GM18909 (cell line): ENCODE results near the gene CCDC192.
"Not testable (repeated sequence)": the region's sequence is repeated elsewhere in the genome, so short reads cannot be mapped to it uniquely, and the experiment has no call there.

Experiments used
- ATAC-seq: cut with Tn5 transposase; IDR thresholded peaks from one replicate; pipeline ENCODE4 v1.9.1; 2021; ENCODE audit warnings: mild to moderate bottlenecking; ENCODE audit not compliant: unreplicated experiment, poor library complexity

Gene CCDC192

GRCh38 chr5:127697894-127698600 lies 5.1 kb upstream of the CCDC192 start:
- no peak for ATAC-seq

GRCh38 chr5:127699416-127699815 lies 3.8 kb upstream of the CCDC192 start:
- no peak for ATAC-seq

- no peak for ATAC-seq
These were observed 2.9 kb upstream of the CCDC192 start for GRCh38 chr5:127700237-127700766.

- ATAC-seq, result no peak
These were observed 757 bp upstream of the CCDC192 start for GRCh38 chr5:127702434-127702833.

- no peak for ATAC-seq
These were observed 2.1 kb downstream of the CCDC192 start for GRCh38 chr5:127705120-127705892.

GRCh38 chr5:127706691-127707090 lies 3.5 kb downstream of the CCDC192 start:
- no peak for ATAC-seq

- no peak for ATAC-seq
These were observed 4.0 kb downstream of the CCDC192 start for GRCh38 chr5:127707209-127707608.

- ATAC-seq, result not testable (repeated sequence)
These were observed 9.9 kb downstream of the CCDC192 start for GRCh38 chr5:127713083-127713482.

GRCh38 chr5:127718181-127718580 lies 15.0 kb downstream of the CCDC192 start:
- no peak for ATAC-seq

- ATAC-seq, result no peak
These were observed 20.4 kb downstream of the CCDC192 start for GRCh38 chr5:127723571-127723970.

- ATAC-seq, result no peak
These were observed 22.5 kb downstream of the CCDC192 start for GRCh38 chr5:127725673-127726072.

- no peak for ATAC-seq
These were observed 29.8 kb downstream of the CCDC192 start for GRCh38 chr5:127732963-127733362.

GRCh38 chr5:127739348-127739747 lies 36.2 kb downstream of the CCDC192 start:
- ATAC-seq, result not testable (repeated sequence)

GRCh38 chr5:127739807-127740384 lies 36.7 kb downstream of the CCDC192 start:
- ATAC-seq, result no peak

GRCh38 chr5:127741412-127741811 lies 38.2 kb downstream of the CCDC192 start:
- no peak for ATAC-seq

- no peak for ATAC-seq
These were observed 41.0 kb downstream of the CCDC192 start for GRCh38 chr5:127744241-127744640.

- no peak for ATAC-seq
These were observed 43.6 kb downstream of the CCDC192 start for GRCh38 chr5:127746756-127747155.

GRCh38 chr5:127752503-127753265 lies 49.5 kb downstream of the CCDC192 start:
- ATAC-seq, result not testable (repeated sequence)

- ATAC-seq, result no peak
These were observed 51.1 kb downstream of the CCDC192 start for GRCh38 chr5:127754259-127754658.

- no peak for ATAC-seq
These were observed 51.5 kb downstream of the CCDC192 start for GRCh38 chr5:127754706-127755105.
